Subcutaneous adipose tissue (tissue), 4 donors: ENCODE results near the gene NCMAP. TPM values are rescaled to one million over a fixed set of nuclear protein-coding genes. Genes with fewer than 3 reads are reported as not detected.

Source experiments
- CTCF ChIP-seq: fragments of 450-650 bp; IDR thresholded peaks from one replicate; pipeline ENCODE4 v1.5.1; 2016; ENCODE audit warnings: low read depth, mild to moderate bottlenecking, control low read depth, antibody characterized with exemption, moderate library complexity
- total RNA-seq, 4 donors: library from RNA; depleted of rRNA; stranded (reverse); fragments of >200 nt; gene quantifications; one replicate each; pipeline ENCODE4 v1.1.0, GENCODE V29; 2016

The NCMAP gene
- total RNA-seq, 4 donors from 2014 or later = 0.22 to 0.33 TPM; not detected in 2

GRCh38 chr1:24639094-24639493 lies 83.2 kb downstream of the NCMAP start:
- no peak for TF ChIP-seq CTCF

- TF ChIP-seq CTCF = no peak
Observed at GRCh38 chr1:24639881-24640280, 84.0 kb downstream of the NCMAP start.

- TF ChIP-seq CTCF = no peak
Observed at GRCh38 chr1:24640288-24640687, 84.4 kb downstream of the NCMAP start.

GRCh38 chr1:24641646-24642151 lies 85.8 kb downstream of the NCMAP start:
- TF ChIP-seq CTCF = no peak

- TF ChIP-seq CTCF = no peak
Observed at GRCh38 chr1:24642481-24643362, 86.8 kb downstream of the NCMAP start, which contains the start of gene SRRM1. Gene SRRM1, plus strand, starts transcription at chr1:24643302. Its CDS starts 25 bp downstream, at chr1:24643327.

- TF ChIP-seq CTCF = no peak
Observed at GRCh38 chr1:24643363-24644099, 87.6 kb downstream of the NCMAP start.

- TF ChIP-seq CTCF = no peak
Observed at GRCh38 chr1:24644100-24644384, 88.2 kb downstream of the NCMAP start.
